HuH-7 (cell line): ENCODE results near the gene GFI1.
"Not testable (repeated sequence)": the region's sequence is repeated elsewhere in the genome, so short reads cannot be mapped to it uniquely, and the experiment has no call there.

Experiments used
- DNase-seq: peaks from one replicate; pipeline ENCODE4 v3.0.0; 2011; ENCODE audit warnings: low spot score

GFI1 gene

DNA sequence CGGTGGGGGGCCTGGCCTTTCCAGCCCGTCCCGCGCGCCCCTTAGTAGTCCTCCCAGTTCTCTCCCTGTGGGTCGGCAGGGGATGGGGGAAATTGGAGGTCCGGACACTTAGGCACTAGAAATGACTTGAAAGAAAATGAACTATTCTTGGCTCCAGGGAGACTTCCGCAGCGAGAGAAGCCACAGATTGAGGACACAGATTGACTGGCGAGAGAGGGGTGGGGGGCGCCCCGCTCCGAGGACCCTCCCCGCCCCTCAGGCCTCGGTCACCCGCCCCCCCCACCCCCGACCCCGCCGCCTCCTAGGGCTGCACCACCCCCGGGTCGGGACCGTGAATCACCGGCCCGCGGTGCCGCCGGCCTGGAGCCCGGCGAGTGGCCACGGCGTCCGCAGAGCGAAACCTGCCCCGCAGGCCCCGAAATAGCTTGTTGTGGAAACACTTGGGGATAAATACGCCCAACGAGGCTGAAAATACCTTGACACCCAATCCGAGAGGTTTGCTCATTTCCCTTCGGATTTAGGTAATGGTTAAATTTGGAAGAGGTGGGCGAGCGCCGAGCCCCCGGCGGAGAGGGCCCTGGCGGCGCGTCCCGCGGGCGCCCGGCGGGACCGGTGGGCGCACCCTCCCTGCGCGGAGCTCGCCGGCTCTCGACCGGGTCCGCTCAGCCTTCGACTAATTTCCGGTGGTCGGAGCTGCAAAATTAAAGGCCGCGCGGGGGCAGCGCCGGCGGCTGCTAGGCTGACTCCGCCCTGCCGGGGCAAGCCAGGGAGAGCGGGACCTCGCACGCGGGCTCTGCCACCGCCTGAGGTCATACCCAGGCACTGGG, at the start of gene GFI1:
Gene GFI1 (minus strand): TSS at position 675 of the 827 bp plus-strand sequence. CDS start 3,438 bp downstream, outside the sequence.
- DNase-seq = peak; percentile 70

DNA sequence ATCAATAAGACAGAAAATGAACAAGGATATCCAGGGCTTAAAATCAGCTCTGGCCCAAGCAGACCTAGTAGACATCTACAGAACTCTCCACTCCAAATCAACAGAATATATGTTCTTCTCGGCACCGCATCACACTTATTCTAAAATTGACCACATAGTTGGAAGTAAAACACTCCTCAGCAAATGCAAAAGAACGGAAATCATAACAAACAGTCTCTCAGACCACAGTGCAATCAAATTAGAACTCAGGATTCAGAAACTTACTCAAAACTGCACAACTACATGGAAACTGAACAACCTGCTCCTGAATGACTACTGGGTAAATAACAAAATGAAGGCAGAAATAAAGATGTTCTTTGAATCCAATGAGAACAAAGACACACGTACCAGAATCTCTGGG, 45.6 kb upstream of the GFI1 start:
- DNase-seq = not testable (repeated sequence)

DNA sequence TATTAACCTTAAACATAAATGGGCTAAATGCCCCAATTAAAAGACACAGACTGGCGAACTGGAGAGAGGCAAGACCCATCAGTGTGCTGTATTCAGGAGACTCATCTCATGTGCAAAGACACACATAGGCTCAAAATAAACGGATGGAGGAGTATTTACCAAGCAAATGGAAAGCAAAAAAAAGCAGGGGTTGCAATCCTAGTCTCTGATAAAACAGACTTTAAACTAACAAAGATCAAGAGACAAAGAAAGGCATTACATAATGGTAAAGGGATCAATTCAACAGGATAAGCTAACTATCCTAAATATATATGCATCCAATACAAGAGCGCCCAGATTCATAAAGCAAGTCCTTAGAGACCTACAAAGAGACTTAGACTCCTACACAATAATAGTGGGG, 45.2 kb upstream of the GFI1 start:
- DNase-seq = not testable (repeated sequence)

DNA sequence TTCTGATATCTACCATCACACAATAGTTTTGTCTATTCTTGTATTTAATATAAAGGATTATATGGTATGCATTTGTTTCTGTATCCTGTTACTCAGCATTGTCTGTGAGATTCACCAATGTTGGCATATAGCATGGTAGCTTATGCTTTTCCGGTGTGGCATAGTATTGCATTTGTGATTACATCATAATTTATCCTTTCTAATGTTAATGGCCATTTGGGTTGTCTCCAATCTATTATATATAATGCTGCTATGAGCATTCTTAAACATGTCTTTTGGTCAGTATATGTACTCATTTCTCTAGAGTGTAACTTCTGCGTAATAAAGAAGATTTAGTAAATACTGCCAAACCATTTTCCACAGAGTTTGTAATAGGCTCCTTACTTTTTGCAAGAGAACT, 40.9 kb upstream of the GFI1 start:
- no peak for DNase-seq

DNA sequence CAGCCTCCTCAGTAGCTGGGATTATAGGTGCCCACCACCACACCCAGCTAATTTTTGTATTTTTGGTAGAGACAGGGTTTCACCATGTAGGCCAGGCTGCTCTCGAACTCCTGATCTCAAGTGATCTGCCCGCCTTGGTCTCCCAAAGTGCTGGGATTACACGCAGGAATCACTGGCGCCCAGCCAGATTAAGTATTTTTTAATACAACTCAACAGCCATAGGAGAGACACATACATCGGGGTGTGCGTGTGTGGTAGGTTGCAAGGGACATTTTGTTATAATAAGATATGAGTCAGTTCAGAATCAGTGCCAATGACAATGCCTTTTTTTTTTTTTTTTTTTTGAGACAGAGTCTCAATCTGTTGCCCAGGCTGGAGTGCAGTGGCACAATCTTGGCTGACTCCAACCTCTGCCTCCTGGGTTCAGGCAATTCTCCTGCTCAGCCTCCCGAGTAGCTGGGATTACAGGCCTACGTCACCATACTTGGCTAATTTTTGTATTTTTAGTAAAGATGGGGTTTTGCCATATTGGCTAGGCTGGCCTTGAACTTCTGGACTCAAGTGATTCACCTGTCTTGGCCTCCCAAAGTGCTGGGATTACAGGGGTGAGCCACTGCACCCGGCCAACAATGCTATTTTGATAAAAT, 38.3 kb upstream of the GFI1 start:
- DNase-seq = not testable (repeated sequence)

DNA sequence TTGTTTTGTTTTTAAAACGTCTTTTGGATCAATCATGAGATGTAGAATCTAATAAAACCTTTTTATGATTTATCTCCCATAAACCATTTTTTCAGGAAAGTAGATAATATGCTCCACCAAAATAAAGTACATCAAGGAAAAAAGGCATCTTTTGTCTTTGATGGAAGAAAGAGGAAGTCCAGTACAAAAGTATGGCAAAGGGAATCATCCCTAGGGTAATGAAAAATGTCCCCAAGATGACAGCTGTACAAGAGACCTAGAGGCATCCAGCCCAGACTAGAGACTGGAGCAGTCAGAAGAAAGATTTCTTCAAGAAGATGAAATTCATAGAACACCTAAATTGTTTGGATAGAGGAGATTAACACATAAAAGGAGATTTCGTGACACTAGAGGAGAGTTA, 32.3 kb upstream of the GFI1 start:
- no peak for DNase-seq

DNA sequence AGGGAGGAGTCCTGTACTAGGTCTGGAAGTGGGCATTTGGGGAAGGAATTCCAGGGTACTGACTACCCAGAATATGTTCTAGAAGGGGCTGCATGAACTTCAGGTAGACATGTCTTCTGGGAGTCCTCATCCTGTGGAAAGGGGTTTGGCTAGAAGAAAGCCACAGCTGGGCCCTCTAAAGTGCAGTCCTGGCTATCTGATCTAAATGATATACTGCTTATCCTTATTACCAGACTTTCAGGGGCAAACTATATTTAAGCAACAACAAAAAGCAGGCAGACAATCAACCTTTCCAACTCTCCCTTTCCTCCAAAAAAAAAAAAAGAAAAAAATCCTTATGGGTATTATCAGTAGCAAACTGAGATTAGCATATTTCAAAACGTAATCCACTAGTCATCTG, 29.8 kb upstream of the GFI1 start:
- DNase-seq = no peak

DNA sequence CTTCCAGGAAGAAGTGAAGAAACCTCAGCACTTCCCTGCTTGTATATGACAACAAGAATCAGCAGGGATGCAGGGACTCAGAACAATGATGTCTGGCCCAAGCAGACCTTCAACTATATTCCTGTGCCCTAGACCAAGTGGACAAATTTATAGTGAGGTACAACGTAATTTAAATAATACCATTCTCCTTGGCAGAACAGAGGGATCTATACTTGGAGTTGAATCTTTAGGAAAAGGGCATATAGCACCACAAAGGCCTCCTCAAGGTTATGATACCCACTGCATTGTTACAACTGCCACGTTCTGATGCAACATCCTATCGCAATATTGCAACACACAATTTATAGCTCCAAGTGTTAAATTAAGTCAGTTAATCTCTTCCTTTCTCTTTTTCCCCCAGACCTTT, 29.1 kb upstream of the GFI1 start:
- DNase-seq = no peak

DNA sequence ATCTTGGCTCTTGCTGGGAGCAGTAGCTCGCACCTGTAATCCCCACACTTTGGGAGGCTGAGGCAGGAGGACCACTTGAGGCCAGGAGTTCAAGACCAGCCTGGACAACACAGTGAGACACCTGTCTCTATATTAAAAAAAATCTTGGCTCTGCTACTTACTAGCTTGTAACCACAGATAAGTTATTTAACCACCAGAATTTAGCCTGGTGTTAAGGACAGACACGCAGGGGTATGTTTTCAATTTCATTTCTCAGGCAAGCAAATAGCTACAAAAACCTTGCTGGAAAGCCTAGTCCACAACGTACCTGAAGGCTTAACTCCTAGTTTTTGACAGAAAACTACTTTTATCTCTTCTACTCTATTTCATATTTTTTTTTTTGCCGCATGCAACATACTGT, 24.8 kb upstream of the GFI1 start:
- no peak for DNase-seq

DNA sequence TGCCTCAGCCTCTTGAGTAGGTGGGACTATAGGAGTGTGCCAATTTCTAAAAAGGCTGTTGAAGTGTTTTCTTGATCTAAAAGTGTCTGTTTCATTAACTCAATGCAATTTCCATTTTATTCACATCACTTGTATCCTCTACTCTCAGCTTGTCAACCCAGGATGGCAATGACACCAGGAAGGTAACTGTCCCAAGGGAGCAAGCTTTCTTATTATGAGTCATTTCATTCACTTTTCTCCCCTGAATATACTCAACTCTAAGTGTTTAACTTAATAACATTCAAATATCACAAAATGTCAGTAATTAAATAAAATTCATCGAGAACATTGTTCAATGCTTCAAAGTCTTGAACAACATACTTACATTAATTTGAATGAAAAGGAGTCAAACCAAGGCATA, 22.9 kb upstream of the GFI1 start:
- no peak for DNase-seq

DNA sequence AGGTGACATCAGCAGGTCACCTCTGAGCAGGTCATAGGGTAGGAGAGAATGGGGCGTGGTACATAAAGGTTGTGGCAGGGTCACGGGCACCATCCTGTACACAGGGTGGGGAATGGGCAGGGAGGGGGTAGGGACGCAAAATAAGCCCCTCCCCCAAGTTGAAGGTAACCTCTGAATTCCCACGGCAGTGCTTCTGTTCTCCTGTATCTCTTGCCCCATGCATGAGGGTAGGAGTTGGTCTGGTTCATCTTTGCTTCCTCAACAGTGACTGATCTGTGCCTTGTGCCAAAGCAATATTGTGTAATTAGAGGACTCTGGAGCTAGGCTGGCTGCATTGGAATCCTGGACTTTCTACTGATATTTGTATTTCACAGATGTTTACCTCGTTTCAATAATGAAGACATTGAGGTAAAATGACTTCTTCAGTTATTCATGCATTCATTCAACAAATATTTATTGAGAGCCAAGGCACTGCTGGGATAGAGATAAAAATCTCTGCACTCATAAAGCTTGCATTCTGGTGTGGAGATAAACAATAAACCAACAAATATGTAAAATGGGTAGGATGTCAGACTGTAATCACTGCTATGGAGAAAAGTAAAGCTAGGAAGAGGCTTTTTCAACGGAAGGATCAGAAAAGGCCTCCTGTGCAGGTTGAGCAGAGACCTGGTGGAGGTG, 18.4 kb upstream of the GFI1 start:
- no peak for DNase-seq

DNA sequence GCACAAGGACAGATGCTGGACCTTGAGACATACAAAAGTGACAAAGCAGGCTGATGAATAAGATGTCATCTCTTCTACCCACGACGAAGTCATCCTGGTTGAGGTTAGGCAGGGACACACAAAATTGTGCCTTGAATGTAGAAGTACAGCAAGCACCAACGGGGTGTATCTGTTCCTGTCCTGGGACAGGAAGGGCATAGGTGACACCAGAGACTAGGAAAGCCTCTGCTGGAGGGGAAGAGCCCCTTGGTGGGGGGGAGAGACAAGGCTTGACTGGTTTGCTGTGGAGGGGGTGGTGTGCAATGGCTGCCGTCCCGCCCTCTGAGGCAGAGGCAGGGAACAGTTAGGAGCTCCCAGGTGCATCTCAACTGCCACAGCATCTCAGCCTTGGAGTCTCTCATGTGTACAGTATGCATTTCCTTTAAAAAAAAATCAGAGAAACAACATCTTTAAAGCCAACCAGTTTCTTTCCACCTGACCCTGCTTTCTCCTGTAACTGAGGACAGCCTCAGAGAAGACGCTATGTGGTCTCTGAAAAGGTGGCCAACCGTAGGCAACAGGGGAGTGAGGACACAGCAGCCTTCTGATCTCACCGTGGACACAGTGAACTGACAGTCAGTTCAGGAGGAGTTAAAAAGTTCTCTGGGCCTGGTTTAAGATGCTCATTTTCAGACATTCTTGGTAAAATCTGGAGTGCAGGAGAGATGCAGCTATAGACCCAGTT, 17.7 kb upstream of the GFI1 start:
- no peak for DNase-seq

DNA sequence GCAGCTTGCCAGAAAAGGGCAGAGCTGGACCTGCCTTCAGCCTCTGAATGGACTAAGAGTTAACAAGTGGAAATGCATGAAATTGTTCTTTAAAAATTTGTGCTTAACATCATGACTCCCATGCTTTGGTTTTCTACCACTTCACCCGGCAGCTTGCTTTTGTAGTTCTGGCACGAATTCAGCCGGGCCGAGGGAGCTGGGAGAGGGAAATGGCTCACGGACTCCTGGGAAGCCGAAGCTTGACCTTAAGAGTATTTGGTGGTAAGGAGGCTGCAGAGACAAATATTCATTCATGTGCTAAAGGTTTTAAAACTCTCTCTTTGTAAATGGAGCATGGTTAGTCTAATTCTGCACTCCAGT, 17.2 kb upstream of the GFI1 start:
- DNase-seq = no peak

DNA sequence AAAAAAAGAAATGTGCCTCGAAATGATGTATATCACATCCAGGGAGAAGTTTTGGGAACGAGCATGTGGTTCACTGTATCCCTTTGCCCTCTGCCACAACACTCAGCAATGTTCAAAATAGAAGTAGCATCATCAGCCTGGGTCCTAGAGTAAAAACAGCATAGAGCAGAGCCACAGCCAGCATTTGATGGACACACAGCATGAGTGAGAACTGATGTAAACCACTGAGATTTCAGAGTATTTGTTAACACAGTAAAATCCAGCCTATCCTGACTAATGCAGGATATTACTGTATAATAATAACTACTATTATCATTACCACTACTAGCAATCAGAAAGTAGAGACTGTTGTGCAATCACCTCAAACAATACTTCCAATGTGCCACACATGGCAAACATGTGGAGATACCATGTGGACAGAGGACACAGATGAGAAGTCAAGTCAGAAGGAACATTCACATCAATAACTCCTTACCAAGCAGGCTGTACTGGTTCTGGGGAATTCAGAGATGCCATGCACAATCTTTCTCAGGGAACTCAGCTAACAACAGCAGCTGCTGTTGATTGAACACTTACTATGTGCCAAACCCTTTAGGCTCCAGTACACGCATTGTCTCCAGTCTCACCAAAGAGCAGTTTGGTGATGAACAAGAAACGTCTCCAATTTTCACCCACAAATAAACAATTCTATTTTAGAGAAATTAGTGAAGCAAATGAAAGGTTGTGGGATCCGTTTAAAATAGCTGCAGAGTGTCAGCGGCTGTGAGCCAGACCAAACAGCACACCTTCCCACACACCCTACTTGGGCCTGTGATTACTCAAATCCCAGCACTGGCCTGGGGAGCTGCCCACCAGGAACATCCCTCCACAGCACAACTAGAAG, 16.6 kb upstream of the GFI1 start:
- DNase-seq = no peak

DNA sequence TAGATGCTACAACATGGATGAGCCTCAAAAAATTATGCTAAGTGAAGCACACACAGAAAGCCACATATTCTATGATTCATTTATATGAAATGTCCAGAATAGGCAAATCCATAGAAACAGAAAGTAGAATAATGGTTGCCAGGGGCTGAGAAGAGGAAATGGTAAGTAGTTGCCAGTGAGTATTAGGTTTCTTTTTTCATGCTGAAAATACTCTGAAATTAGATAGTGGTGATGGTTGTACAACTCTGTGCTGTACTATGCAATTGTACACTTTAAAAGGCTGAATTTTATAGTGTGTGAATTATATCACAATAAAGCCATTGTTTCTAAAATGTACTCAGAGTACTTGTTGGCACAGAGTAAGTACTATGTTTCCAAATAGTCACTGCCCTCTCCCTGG, 15.5 kb upstream of the GFI1 start:
- DNase-seq = no peak

DNA sequence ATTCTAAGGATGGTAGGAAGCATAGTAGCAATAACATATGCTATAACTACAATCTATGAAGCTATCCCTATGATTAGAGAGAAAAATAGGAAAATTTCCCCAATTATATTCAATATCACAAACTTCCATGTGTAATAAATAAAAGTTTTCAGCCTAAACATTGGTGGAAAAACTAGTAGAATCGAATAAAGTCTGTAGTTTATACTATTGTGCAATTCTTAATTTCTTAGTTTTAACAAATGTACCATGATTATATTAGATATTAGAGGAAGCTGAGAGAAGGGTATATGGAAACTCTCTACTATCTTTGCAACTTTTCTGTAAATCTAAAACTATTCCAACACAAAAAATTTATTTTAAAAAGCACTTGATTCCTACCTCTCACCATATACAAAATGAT, 13.8 kb upstream of the GFI1 start:
- DNase-seq = no peak

DNA sequence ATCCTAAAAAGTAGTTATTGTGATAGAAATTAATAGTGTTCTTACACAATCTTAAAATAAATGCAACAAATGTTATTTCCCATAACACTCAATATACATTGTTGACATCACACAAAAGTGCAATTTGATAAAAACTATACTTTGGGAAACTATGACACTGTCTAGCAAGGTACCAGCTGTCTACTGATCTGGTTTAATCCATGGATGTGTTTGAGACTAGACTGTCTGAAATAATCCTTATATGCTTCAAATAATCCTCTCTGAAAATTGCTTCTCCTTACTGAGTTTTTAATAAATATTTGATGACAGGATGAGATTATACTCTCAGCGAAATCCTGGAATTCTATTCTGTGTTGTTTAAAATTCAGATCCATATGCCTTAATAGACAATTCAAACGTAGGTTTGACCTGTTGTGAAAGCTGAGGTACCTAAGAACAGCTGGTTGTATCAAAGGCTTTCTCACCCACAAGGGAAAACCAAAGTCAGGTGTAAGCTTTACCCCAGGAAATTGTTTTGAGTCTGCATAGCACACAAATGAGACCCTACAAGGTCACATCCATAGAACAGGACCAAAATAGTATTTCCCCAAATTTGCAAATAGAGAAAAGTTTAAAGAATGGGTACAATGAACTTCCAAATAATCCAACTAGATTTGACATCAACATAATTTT, 8.8 kb upstream of the GFI1 start:
- DNase-seq = no peak

DNA sequence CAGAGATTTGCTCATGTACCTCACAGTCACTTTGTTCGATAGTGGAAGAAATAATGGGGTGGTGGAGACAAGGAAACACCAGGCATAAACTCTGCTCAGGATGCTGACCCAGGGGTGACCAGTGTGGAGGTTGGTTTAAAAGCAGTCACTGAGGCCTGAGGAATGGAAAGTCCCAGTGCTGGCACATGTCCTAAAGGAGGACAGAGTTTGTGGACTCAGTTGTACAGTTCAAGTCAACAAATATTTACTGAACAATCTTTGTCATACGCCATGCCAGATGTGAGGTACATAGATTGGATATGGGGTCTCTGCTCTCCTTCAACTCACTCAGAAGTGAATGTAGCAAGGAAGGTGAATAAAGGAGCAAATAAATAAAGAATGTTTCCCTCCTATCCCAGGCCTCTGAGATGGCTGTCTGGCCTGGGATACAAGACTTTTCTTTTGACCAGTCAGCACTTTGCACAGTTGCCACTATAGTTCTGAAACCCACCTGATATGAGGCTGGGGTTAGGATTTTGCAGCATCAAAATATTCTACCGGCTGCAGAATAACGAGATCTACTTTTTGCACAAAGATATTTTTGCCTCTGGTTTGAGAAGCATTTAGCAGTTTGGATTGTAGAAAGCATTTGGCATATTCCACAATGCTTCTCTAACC, 7.9 kb upstream of the GFI1 start:
- no peak for DNase-seq

DNA sequence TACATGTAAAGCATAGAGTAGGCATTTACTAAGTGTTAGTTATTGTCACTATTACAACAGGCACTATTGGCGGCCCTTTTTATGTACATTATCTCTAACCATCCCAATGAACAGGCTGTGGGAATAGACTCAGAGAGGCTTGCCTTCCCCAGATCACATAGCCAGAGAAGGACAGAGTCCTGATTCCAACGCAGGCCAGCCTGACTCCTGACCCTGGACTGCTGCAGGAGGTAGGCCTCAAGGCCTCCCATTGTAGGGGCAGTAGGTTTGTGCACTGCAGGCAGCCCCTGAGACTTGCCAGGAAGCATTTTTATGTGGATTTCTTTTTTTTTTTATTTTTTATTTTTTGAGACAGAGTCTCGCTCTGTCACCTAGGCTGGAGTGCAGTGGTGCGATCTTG, 6.4 kb upstream of the GFI1 start:
- no peak for DNase-seq

DNA sequence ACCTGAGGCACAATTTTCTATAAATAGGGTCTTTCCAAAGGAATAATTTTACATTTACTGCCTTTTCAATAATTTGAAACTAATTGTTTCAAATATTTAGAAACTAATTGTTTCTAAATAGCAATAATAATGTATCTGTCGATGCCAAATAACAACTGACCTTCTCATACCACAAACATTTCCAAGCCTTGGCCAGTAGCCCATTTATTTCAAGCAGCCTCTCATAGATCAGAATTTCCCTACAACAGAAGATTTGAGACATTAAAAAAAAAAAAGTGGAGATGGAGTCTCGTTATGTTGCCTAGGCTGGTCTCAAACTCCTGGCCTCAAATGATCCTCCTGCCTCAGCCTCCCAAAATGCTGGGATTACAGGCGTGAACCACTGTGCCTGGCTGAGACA, 2.1 kb upstream of the GFI1 start:
- DNase-seq = no peak

DNA sequence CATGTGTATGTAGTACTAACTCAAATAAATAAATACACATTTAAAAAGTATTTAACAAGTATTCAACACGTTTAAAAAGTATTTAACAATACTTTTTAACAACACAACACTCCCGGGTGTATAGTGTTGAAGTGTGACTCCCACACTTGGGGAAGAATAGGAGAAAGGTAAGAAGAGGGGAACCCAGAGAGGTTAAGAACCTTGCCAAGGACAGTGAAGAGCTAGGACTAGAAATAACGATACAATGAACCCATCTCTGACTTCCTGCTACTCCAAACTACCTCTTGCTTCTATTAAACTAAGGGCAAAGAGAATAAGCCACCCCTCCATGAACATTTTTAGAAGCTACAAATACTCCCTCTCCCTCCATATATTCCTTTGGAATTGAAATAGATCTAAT, 1.7 kb upstream of the GFI1 start:
- no peak for DNase-seq
